ENCODE measurements around the gene PHTF2.

Gene PHTF2

GRCh38 chr7:77885155-77885554 is 86.6 kb downstream of the PHTF2 start:
- no peak for DNase-seq

GRCh38 chr7:77887567-77887966 is 89.0 kb downstream of the PHTF2 start:
- DNase-seq, result no peak

- DNase-seq, result no peak
These were observed 90.4 kb downstream of the PHTF2 start for GRCh38 chr7:77888998-77889397.

- DNase-seq, result no peak
These were observed 95.2 kb downstream of the PHTF2 start for GRCh38 chr7:77893813-77894212.

GRCh38 chr7:77894574-77895091 is 96.1 kb downstream of the PHTF2 start:
- no peak for DNase-seq

- DNase-seq, result no peak
These were observed 97.3 kb downstream of the PHTF2 start for GRCh38 chr7:77895905-77896304.

- DNase-seq, result no peak
These were observed 98.5 kb downstream of the PHTF2 start for GRCh38 chr7:77897004-77897547.

- DNase-seq, result no peak
These were observed 100.9 kb downstream of the PHTF2 start for GRCh38 chr7:77899516-77899915.

- no peak for DNase-seq
These were observed 105.0 kb downstream of the PHTF2 start for GRCh38 chr7:77903597-77903996.

- no peak for DNase-seq
These were observed 105.7 kb downstream of the PHTF2 start for GRCh38 chr7:77904252-77904651.

- no peak for DNase-seq
These were observed 108.7 kb downstream of the PHTF2 start for GRCh38 chr7:77907281-77907680.

GRCh38 chr7:77908664-77909063 is 110.1 kb downstream of the PHTF2 start:
- DNase-seq, result no peak

- DNase-seq, result no peak
These were observed 111.6 kb downstream of the PHTF2 start for GRCh38 chr7:77910124-77910523.

GRCh38 chr7:77912293-77912692 is 113.7 kb downstream of the PHTF2 start:
- DNase-seq, result no peak

- no peak for DNase-seq
These were observed 115.5 kb downstream of the PHTF2 start for GRCh38 chr7:77913977-77914607.

- DNase-seq, result no peak
These were observed 119.1 kb downstream of the PHTF2 start for GRCh38 chr7:77917500-77918262.

- no peak for DNase-seq
These were observed 120.1 kb downstream of the PHTF2 start for GRCh38 chr7:77918676-77919075.

GRCh38 chr7:77923419-77923818 is 124.8 kb downstream of the PHTF2 start:
- DNase-seq, result no peak

GRCh38 chr7:77930496-77930895 is 131.9 kb downstream of the PHTF2 start:
- no peak for DNase-seq

GRCh38 chr7:77931841-77932240 is 133.3 kb downstream of the PHTF2 start:
- no peak for DNase-seq

- DNase-seq, result no peak
These were observed 134.8 kb downstream of the PHTF2 start for GRCh38 chr7:77933394-77933793.

GRCh38 chr7:77935652-77936348 is 137.2 kb downstream of the PHTF2 start:
- no peak for DNase-seq

GRCh38 chr7:77940647-77941046 is 142.1 kb downstream of the PHTF2 start:
- DNase-seq, result no peak

- no peak for DNase-seq
These were observed 143.9 kb downstream of the PHTF2 start for GRCh38 chr7:77942431-77942830.

Measured in activated T-cell treated with anti-CD3 and anti-CD28 coated beads for 4 hours (primary cell).